GM18526 (cell line): Measurements from ENCODE around the gene NLRP9.
A peak's percentile ranks its signal among the peaks of the same experiment; 100 is the strongest.

ENCODE experiments used
- POLR2A ChIP-seq: IDR thresholded peaks from 3 replicates; pipeline ENCODE4 v1.6.1; 2011; ENCODE audit not compliant: insufficient read length; ENCODE audit errors: extremely low read depth

Gene NLRP9

GRCh38 chr19:55680339-55681130, 57.7 kb downstream of the NLRP9 start:
- TF ChIP-seq POLR2A = no peak

GRCh38 chr19:55679343-55680257, 58.6 kb downstream of the NLRP9 start:
- no peak for TF ChIP-seq POLR2A

- TF ChIP-seq POLR2A = peak; percentile 36
These were observed 60.0 kb downstream of the NLRP9 start for GRCh38 chr19:55678121-55678671.

- TF ChIP-seq POLR2A = no peak
These were observed 60.6 kb downstream of the NLRP9 start for GRCh38 chr19:55677572-55678028.

- no peak for TF ChIP-seq POLR2A
These were observed 61.2 kb downstream of the NLRP9 start for GRCh38 chr19:55676889-55677505.

- TF ChIP-seq POLR2A = no peak
These were observed 61.8 kb downstream of the NLRP9 start for GRCh38 chr19:55676383-55676782.

- TF ChIP-seq POLR2A = no peak
These were observed 62.4 kb downstream of the NLRP9 start for GRCh38 chr19:55675661-55676354.

- TF ChIP-seq POLR2A = peak; percentile 59
These were observed 63.2 kb downstream of the NLRP9 start, which contains the start of gene EPN1 for GRCh38 chr19:55674841-55675660. Gene EPN1, plus strand, starts transcription at chr19:55675226. Its CDS starts 3,402 bp downstream, at chr19:55678628.

- TF ChIP-seq POLR2A = no peak
These were observed 63.8 kb downstream of the NLRP9 start for GRCh38 chr19:55674459-55674840.

- TF ChIP-seq POLR2A = no peak
These were observed 64.3 kb downstream of the NLRP9 start for GRCh38 chr19:55673889-55674288.

- TF ChIP-seq POLR2A = no peak
These were observed 64.7 kb downstream of the NLRP9 start for GRCh38 chr19:55673465-55673864.

GRCh38 chr19:55672418-55672817, 65.8 kb downstream of the NLRP9 start:
- no peak for TF ChIP-seq POLR2A

GRCh38 chr19:55671054-55671378, 67.2 kb downstream of the NLRP9 start:
- TF ChIP-seq POLR2A = no peak
